ENCODE data around the gene NFIC.

The NFIC gene

DNA sequence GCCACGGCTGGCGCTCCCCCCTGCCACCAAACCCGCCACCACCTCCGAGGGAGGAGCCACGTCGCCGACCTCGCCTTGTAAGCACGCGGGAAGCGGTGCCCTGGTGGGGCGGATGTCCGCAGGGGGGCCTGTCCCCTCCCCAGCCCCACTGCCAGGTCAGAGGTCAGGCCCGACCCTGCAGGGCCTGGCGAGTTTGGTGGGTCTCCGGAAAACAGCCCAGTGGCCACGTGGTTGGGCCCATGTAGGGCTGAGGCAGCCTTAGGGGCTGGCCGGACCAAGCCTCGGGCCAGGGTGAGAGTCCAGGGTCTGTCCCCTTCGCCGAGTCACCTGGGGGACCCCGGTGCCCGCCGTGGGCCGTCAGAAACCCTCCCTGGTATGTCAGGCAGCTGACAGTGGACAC is 87.5 kb downstream of the NFIC start:
- Histone ChIP-seq H3K36me3 (ENCODE audit: insufficient read depth, low read length) (peaks cover 56% of the 10 kb centered on the region; the same call in 1 of the 2 replicates), H4K20me1 (ENCODE audit: insufficient read depth, low read length, poor library complexity, severe bottlenecking) (peaks cover 5% of the 10 kb centered on the region), H3K9ac (ENCODE audit: low read depth, low read length, poor library complexity, severe bottlenecking) (no peak overlapping the region), H3K4me3 (ENCODE audit: low read length, poor library complexity, severe bottlenecking) (no peak overlapping the region), H3K9me3 (ENCODE audit: insufficient read depth, low read depth, low read length) (no peaks in the 10 kb centered on the region), H3K27me3 (ENCODE audit: insufficient read depth, low read length, poor library complexity, severe bottlenecking) (no peaks in the 10 kb centered on the region), H3K4me1 (ENCODE audit: insufficient read depth, low read length, poor library complexity, severe bottlenecking) (no peaks in the 10 kb centered on the region), H3F3A (ENCODE audit: low read depth) (no peaks in the 10 kb centered on the region), H2AFZ (ENCODE audit: low read length) (no peak overlapping the region), H3K4me2 (ENCODE audit: low read depth, low read length, poor library complexity, severe bottlenecking) (no peak overlapping the region), H3K79me2 (ENCODE audit: insufficient read depth, low read length) (no peaks in the 10 kb centered on the region), H3K9me2 (replicated peaks; ENCODE audit: low read depth, low read length) (no peaks in the 10 kb centered on the region)
- TF ChIP-seq EZH2phosphoT487 (IDR thresholded peaks at IDR 0.05; ENCODE audit: borderline replicate concordance) = no peak
- TF ChIP-seq, protein P1, sequence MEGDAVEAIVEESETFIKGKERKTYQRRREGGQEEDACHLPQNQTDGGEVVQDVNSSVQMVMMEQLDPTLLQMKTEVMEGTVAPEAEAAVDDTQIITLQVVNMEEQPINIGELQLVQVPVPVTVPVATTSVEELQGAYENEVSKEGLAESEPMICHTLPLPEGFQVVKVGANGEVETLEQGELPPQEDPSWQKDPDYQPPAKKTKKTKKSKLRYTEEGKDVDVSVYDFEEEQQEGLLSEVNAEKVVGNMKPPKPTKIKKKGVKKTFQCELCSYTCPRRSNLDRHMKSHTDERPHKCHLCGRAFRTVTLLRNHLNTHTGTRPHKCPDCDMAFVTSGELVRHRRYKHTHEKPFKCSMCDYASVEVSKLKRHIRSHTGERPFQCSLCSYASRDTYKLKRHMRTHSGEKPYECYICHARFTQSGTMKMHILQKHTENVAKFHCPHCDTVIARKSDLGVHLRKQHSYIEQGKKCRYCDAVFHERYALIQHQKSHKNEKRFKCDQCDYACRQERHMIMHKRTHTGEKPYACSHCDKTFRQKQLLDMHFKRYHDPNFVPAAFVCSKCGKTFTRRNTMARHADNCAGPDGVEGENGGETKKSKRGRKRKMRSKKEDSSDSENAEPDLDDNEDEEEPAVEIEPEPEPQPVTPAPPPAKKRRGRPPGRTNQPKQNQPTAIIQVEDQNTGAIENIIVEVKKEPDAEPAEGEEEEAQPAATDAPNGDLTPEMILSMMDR (conservative IDR thresholded peaks at IDR 0.05; ENCODE audit: low read length) = no peak

DNA sequence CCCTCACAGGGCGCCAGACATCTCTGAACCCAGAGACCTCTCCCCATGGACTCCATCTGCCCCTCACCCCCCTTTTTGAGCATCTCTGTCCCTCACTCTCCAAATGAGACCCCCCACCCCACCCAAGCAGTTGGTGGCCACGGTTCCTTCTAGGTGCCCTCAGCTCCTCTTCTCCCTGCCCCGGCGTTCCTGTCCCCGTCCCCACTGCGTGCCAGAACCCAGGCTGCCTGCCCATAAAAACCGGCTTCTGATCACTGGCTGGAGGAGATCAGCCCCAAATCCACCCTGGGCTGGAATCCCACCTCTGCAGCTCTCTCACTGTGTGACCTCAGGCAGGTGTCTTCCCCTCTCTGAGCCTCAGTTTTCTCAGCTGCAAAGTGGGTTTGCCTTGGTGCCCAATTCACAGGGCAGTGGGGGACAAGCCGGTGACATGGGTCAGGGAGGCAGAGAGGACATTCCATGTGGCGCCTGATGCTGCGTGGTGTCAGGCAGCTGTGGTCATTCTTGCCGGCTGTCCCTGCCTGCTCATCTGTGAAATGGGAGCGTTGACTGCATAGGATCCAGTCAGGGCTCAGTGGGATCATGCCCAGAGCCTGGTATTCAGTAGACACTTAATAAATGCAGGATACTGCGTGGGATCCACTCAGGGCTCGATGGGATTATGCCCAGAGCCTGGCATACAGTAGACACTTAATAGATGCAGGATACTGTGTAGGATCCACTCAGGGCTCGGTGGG is 88.4 kb downstream of the NFIC start:
- H3K9me3 ChIP-seq (ENCODE audit: insufficient read depth, low read depth, low read length) = no peaks in the 10 kb centered on the region
- no peak overlapping the region for H3K4me3 ChIP-seq (ENCODE audit: low read length, poor library complexity, severe bottlenecking)
- no peaks in the 10 kb centered on the region for H3F3A ChIP-seq (ENCODE audit: low read depth)
- no peak for TF ChIP-seq EZH2phosphoT487 (IDR thresholded peaks at IDR 0.05; ENCODE audit: borderline replicate concordance)
- TF ChIP-seq, protein P1 (conservative IDR thresholded peaks at IDR 0.05; ENCODE audit: low read length) = no peak
- H3K36me3 ChIP-seq (ENCODE audit: insufficient read depth, low read length) = peaks cover 50% of the 10 kb centered on the region; the same call in 1 of the 2 replicates
- H2AFZ ChIP-seq (ENCODE audit: low read length) = no peak overlapping the region
- H3K4me2 ChIP-seq (ENCODE audit: low read depth, low read length, poor library complexity, severe bottlenecking) = no peak overlapping the region
- H3K9me2 ChIP-seq (replicated peaks; ENCODE audit: low read depth, low read length) = no peaks in the 10 kb centered on the region
- no peak overlapping the region for H3K9ac ChIP-seq (ENCODE audit: low read depth, low read length, poor library complexity, severe bottlenecking)
- peaks cover 5% of the 10 kb centered on the region for H3K4me1 ChIP-seq (ENCODE audit: insufficient read depth, low read length, poor library complexity, severe bottlenecking)
- peaks cover 5% of the 10 kb centered on the region for H4K20me1 ChIP-seq (ENCODE audit: insufficient read depth, low read length, poor library complexity, severe bottlenecking)
- no peaks in the 10 kb centered on the region for H3K27me3 ChIP-seq (ENCODE audit: insufficient read depth, low read length, poor library complexity, severe bottlenecking)
- no peaks in the 10 kb centered on the region for H3K79me2 ChIP-seq (ENCODE audit: insufficient read depth, low read length)

GRCh38 chr19:3455393-3455955 is 89.1 kb downstream of the NFIC start:
- no peaks in the 10 kb centered on the region for H3K27me3 ChIP-seq (ENCODE audit: insufficient read depth, low read length, poor library complexity, severe bottlenecking)
- no peaks in the 10 kb centered on the region for H3F3A ChIP-seq (ENCODE audit: low read depth)
- no peak overlapping the region for H3K4me2 ChIP-seq (ENCODE audit: low read depth, low read length, poor library complexity, severe bottlenecking)
- H3K4me1 ChIP-seq (ENCODE audit: insufficient read depth, low read length, poor library complexity, severe bottlenecking) = peaks cover 5% of the 10 kb centered on the region
- no peaks in the 10 kb centered on the region for H3K79me2 ChIP-seq (ENCODE audit: insufficient read depth, low read length)
- H4K20me1 ChIP-seq (ENCODE audit: insufficient read depth, low read length, poor library complexity, severe bottlenecking) = peaks cover 5% of the 10 kb centered on the region
- H3K4me3 ChIP-seq (ENCODE audit: low read length, poor library complexity, severe bottlenecking) = no peak overlapping the region
- no peaks in the 10 kb centered on the region for H3K9me2 ChIP-seq (replicated peaks; ENCODE audit: low read depth, low read length)
- no peak for TF ChIP-seq EZH2phosphoT487 (IDR thresholded peaks at IDR 0.05; ENCODE audit: borderline replicate concordance)
- TF ChIP-seq, protein P1 (conservative IDR thresholded peaks at IDR 0.05; ENCODE audit: low read length) = no peak
- no peak overlapping the region for H2AFZ ChIP-seq (ENCODE audit: low read length)
- no peaks in the 10 kb centered on the region for H3K9me3 ChIP-seq (ENCODE audit: insufficient read depth, low read depth, low read length)
- H3K9ac ChIP-seq (ENCODE audit: low read depth, low read length, poor library complexity, severe bottlenecking) = no peak overlapping the region
- H3K36me3 ChIP-seq (ENCODE audit: insufficient read depth, low read length) = peaks cover 52% of the 10 kb centered on the region; the same call in 1 of the 2 replicates

Data from Loucy (cell line).